ENCODE data around the gene ARFGEF3.
"Not testable (repeated sequence)": the region's sequence is repeated elsewhere in the genome, so short reads cannot be mapped to it uniquely, and the experiment has no call there.

The ARFGEF3 gene

GRCh38 chr6:138357928-138358327 lies 196.2 kb downstream of the ARFGEF3 start:
- Histone ChIP-seq H3K27ac (ENCODE audit: insufficient read depth, low read length, poor library complexity, severe bottlenecking) (no peak overlapping the region), H3K9me3 (ENCODE audit: control insufficient read depth, low read length) (no peaks in the 10 kb centered on the region), H3K4me3 (ENCODE audit: insufficient read depth, low read depth, low read length, poor library complexity, severe bottlenecking) (no peak overlapping the region), H3K27me3 (replicated peaks; ENCODE audit: control insufficient read depth, insufficient read depth, low read length, poor library complexity, severe bottlenecking) (no peaks in the 10 kb centered on the region), H3K36me3 (ENCODE audit: control insufficient read depth, insufficient read depth, low read length) (no peaks in the 10 kb centered on the region), H3K4me1 (ENCODE audit: control insufficient read depth, insufficient read depth, low read length, poor library complexity, severe bottlenecking) (no peaks in the 10 kb centered on the region)
- DNase-seq = no peak

- H3K4me1 ChIP-seq (ENCODE audit: control insufficient read depth, insufficient read depth, low read length, poor library complexity, severe bottlenecking); H3K27ac ChIP-seq (ENCODE audit: insufficient read depth, low read length, poor library complexity, severe bottlenecking); H3K36me3 ChIP-seq (ENCODE audit: control insufficient read depth, insufficient read depth, low read length); H3K9me3 ChIP-seq (ENCODE audit: control insufficient read depth, low read length); H3K4me3 ChIP-seq (ENCODE audit: insufficient read depth, low read depth, low read length, poor library complexity, severe bottlenecking); DNase-seq; H3K27me3 ChIP-seq (replicated peaks; ENCODE audit: control insufficient read depth, insufficient read depth, low read length, poor library complexity, severe bottlenecking): not testable (repeated sequence)
Observed at GRCh38 chr6:138368684-138369083, 206.9 kb downstream of the ARFGEF3 start.

GRCh38 chr6:138370631-138371451 lies 209.1 kb downstream of the ARFGEF3 start:
- no peaks in the 10 kb centered on the region for H3K9me3 ChIP-seq (ENCODE audit: control insufficient read depth, low read length)
- no peak overlapping the region for H3K27ac ChIP-seq (ENCODE audit: insufficient read depth, low read length, poor library complexity, severe bottlenecking)
- no peaks in the 10 kb centered on the region for H3K27me3 ChIP-seq (replicated peaks; ENCODE audit: control insufficient read depth, insufficient read depth, low read length, poor library complexity, severe bottlenecking)
- no peak for DNase-seq
- no peaks in the 10 kb centered on the region for H3K36me3 ChIP-seq (ENCODE audit: control insufficient read depth, insufficient read depth, low read length)
- no peaks in the 10 kb centered on the region for H3K4me1 ChIP-seq (ENCODE audit: control insufficient read depth, insufficient read depth, low read length, poor library complexity, severe bottlenecking)
- H3K4me3 ChIP-seq (ENCODE audit: insufficient read depth, low read depth, low read length, poor library complexity, severe bottlenecking) = no peak overlapping the region

- Histone ChIP-seq H3K27ac (ENCODE audit: insufficient read depth, low read length, poor library complexity, severe bottlenecking) (no peak overlapping the region), H3K36me3 (ENCODE audit: control insufficient read depth, insufficient read depth, low read length) (no peaks in the 10 kb centered on the region), H3K9me3 (ENCODE audit: control insufficient read depth, low read length) (no peaks in the 10 kb centered on the region), H3K4me3 (ENCODE audit: insufficient read depth, low read depth, low read length, poor library complexity, severe bottlenecking) (no peak overlapping the region), H3K4me1 (ENCODE audit: control insufficient read depth, insufficient read depth, low read length, poor library complexity, severe bottlenecking) (no peaks in the 10 kb centered on the region), H3K27me3 (replicated peaks; ENCODE audit: control insufficient read depth, insufficient read depth, low read length, poor library complexity, severe bottlenecking) (no peaks in the 10 kb centered on the region)
- DNase-seq = no peak
Observed at GRCh38 chr6:138371452-138371711, 209.6 kb downstream of the ARFGEF3 start.

- no peaks in the 10 kb centered on the region for H3K27me3 ChIP-seq (replicated peaks; ENCODE audit: control insufficient read depth, insufficient read depth, low read length, poor library complexity, severe bottlenecking)
- no peaks in the 10 kb centered on the region for H3K36me3 ChIP-seq (ENCODE audit: control insufficient read depth, insufficient read depth, low read length)
- no peak overlapping the region for H3K27ac ChIP-seq (ENCODE audit: insufficient read depth, low read length, poor library complexity, severe bottlenecking)
- H3K9me3 ChIP-seq (ENCODE audit: control insufficient read depth, low read length) = no peaks in the 10 kb centered on the region
- no peaks in the 10 kb centered on the region for H3K4me1 ChIP-seq (ENCODE audit: control insufficient read depth, insufficient read depth, low read length, poor library complexity, severe bottlenecking)
- no peak overlapping the region for H3K4me3 ChIP-seq (ENCODE audit: insufficient read depth, low read depth, low read length, poor library complexity, severe bottlenecking)
- DNase-seq = no peak
Observed at GRCh38 chr6:138371720-138372119, 210.0 kb downstream of the ARFGEF3 start.

GRCh38 chr6:138372711-138373463 lies 211.1 kb downstream of the ARFGEF3 start:
- Histone ChIP-seq H3K27ac (ENCODE audit: insufficient read depth, low read length, poor library complexity, severe bottlenecking) (no peak overlapping the region), H3K27me3 (replicated peaks; ENCODE audit: control insufficient read depth, insufficient read depth, low read length, poor library complexity, severe bottlenecking) (no peaks in the 10 kb centered on the region), H3K4me3 (ENCODE audit: insufficient read depth, low read depth, low read length, poor library complexity, severe bottlenecking) (no peak overlapping the region), H3K4me1 (ENCODE audit: control insufficient read depth, insufficient read depth, low read length, poor library complexity, severe bottlenecking) (no peaks in the 10 kb centered on the region), H3K36me3 (ENCODE audit: control insufficient read depth, insufficient read depth, low read length) (no peaks in the 10 kb centered on the region), H3K9me3 (ENCODE audit: control insufficient read depth, low read length) (no peaks in the 10 kb centered on the region)
- DNase-seq = no peak

GRCh38 chr6:138374230-138374629 lies 212.5 kb downstream of the ARFGEF3 start:
- H3K27me3 ChIP-seq (replicated peaks; ENCODE audit: control insufficient read depth, insufficient read depth, low read length, poor library complexity, severe bottlenecking) = no peaks in the 10 kb centered on the region
- no peak for DNase-seq
- no peak overlapping the region for H3K4me3 ChIP-seq (ENCODE audit: insufficient read depth, low read depth, low read length, poor library complexity, severe bottlenecking)
- H3K4me1 ChIP-seq (ENCODE audit: control insufficient read depth, insufficient read depth, low read length, poor library complexity, severe bottlenecking) = no peaks in the 10 kb centered on the region
- H3K36me3 ChIP-seq (ENCODE audit: control insufficient read depth, insufficient read depth, low read length) = no peaks in the 10 kb centered on the region
- H3K9me3 ChIP-seq (ENCODE audit: control insufficient read depth, low read length) = no peaks in the 10 kb centered on the region
- H3K27ac ChIP-seq (ENCODE audit: insufficient read depth, low read length, poor library complexity, severe bottlenecking) = no peak overlapping the region

GRCh38 chr6:138374815-138375214 lies 213.1 kb downstream of the ARFGEF3 start:
- DNase-seq = no peak
- no peaks in the 10 kb centered on the region for H3K27me3 ChIP-seq (replicated peaks; ENCODE audit: control insufficient read depth, insufficient read depth, low read length, poor library complexity, severe bottlenecking)
- no peak overlapping the region for H3K27ac ChIP-seq (ENCODE audit: insufficient read depth, low read length, poor library complexity, severe bottlenecking)

GRCh38 chr6:138377042-138377441 lies 215.3 kb downstream of the ARFGEF3 start:
- H3K9me3 ChIP-seq (ENCODE audit: control insufficient read depth, low read length) = no peaks in the 10 kb centered on the region
- H3K36me3 ChIP-seq (ENCODE audit: control insufficient read depth, insufficient read depth, low read length) = no peaks in the 10 kb centered on the region
- no peak overlapping the region for H3K27ac ChIP-seq (ENCODE audit: insufficient read depth, low read length, poor library complexity, severe bottlenecking)
- no peak for DNase-seq
- no peak overlapping the region for H3K4me3 ChIP-seq (ENCODE audit: insufficient read depth, low read depth, low read length, poor library complexity, severe bottlenecking)
- H3K27me3 ChIP-seq (replicated peaks; ENCODE audit: control insufficient read depth, insufficient read depth, low read length, poor library complexity, severe bottlenecking) = peaks cover 3% of the 10 kb centered on the region
- H3K4me1 ChIP-seq (ENCODE audit: control insufficient read depth, insufficient read depth, low read length, poor library complexity, severe bottlenecking) = no peaks in the 10 kb centered on the region

More at GRCh38 chr6:138374815-138375214, 213.1 kb downstream of the ARFGEF3 start:
- Histone ChIP-seq H3K4me1 (ENCODE audit: control insufficient read depth, insufficient read depth, low read length, poor library complexity, severe bottlenecking) (no peaks in the 10 kb centered on the region), H3K4me3 (ENCODE audit: insufficient read depth, low read depth, low read length, poor library complexity, severe bottlenecking) (no peak overlapping the region), H3K9me3 (ENCODE audit: control insufficient read depth, low read length) (no peaks in the 10 kb centered on the region), H3K36me3 (ENCODE audit: control insufficient read depth, insufficient read depth, low read length) (no peaks in the 10 kb centered on the region)

GRCh38 chr6:138377844-138378243 lies 216.1 kb downstream of the ARFGEF3 start, which contains the start of gene SMIM28:
Gene SMIM28 (plus strand): TSS chr6:138377905. CDS start chr6:138378073, 168 bp downstream.
- H3K36me3 ChIP-seq (ENCODE audit: control insufficient read depth, insufficient read depth, low read length) = no peaks in the 10 kb centered on the region
- no peak for DNase-seq
- peaks cover 3% of the 10 kb centered on the region for H3K27me3 ChIP-seq (replicated peaks; ENCODE audit: control insufficient read depth, insufficient read depth, low read length, poor library complexity, severe bottlenecking)
- no peak within 1 kb of the TSS for H3K27ac ChIP-seq (ENCODE audit: insufficient read depth, low read length, poor library complexity, severe bottlenecking)
- H3K9me3 ChIP-seq (ENCODE audit: control insufficient read depth, low read length) = no peaks in the 10 kb centered on the region
- H3K4me1 ChIP-seq (ENCODE audit: control insufficient read depth, insufficient read depth, low read length, poor library complexity, severe bottlenecking) = no peaks in the 10 kb centered on the region
- H3K4me3 ChIP-seq (ENCODE audit: insufficient read depth, low read depth, low read length, poor library complexity, severe bottlenecking) = no peak within 1 kb of the TSS
